Measurements from ENCODE around the gene FBXW4. TPM values are rescaled to one million over a fixed set of nuclear protein-coding genes. Genes with fewer than 3 reads are reported as not detected.

The FBXW4 gene
- total and polyA plus RNA-seq, 2 of the 8 experiments (the other 6 are each of a cell fraction or from before 2014, with no cell fraction given): 29.0 to 32.8 TPM

DNA sequence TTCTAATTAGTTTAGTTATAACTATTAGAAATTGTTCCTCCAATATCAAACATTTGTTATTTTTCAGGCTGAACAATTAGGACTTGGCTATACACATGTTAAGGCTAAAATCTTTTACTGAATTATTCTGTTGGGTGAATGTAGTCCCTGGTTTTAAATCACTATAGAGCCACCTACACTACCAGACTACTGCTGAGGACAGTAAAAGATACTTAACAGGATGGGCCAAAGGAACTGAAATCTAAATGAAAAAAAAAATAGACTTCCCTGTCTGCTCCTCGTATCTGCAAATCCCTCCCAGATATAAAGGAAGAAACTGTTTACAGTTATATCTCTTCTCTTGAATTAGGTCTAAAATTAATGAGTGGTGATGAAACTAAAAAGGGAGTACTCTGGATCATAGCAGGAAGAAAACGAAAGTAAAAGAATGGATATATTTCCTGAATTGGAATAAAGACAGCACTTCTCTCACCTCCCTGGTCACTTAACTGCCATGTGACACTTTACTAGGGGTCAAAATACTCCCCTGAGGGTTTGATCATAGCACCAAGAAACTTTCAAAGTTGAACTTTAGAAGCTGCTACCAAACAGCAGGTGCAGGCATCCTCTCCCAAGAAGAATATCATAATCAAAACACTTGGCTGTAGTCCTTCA, 12.7 kb downstream of the FBXW4 start:
- no peak for FAIRE-seq

More for the DNA sequence above, 12.7 kb downstream of the FBXW4 start:
- no peak overlapping the region for H2BK20ac ChIP-seq (ENCODE audit: low read length)
- no peak for TF ChIP-seq NANOG (IDR thresholded peaks at IDR 0.05; ENCODE audit: insufficient read depth, low read depth, low read length, poor library complexity, severe bottlenecking)
- TF ChIP-seq EZH2 (IDR thresholded peaks at IDR 0.05; ENCODE audit: low read depth, low read length, severe bottlenecking): no peak
- no peak overlapping the region for H4K91ac ChIP-seq (replicated peaks; ENCODE audit: insufficient read length, low read length)
- H2BK12ac ChIP-seq (ENCODE audit: low read depth, low read length): no peak overlapping the region
- H2BK120ac ChIP-seq (replicated peaks; ENCODE audit: low read depth, low read length): no peak overlapping the region
- no peak overlapping the region for H3K4me3 ChIP-seq (ENCODE audit: extremely low read depth in 1 of 4, insufficient read depth in 2 of 4, low read depth in 3 of 4, low read length in 4 of 4)
- H4K5ac ChIP-seq (ENCODE audit: insufficient read length, low read depth, low read length): no peak overlapping the region
- H3K4ac ChIP-seq (replicated peaks; ENCODE audit: insufficient read length, low read depth, low read length): no peak overlapping the region
- no peaks in the 10 kb centered on the region for H3K79me1 ChIP-seq (ENCODE audit: low read depth, low read length)
- H3K23ac ChIP-seq (ENCODE audit: insufficient read length): no peak overlapping the region
- no peaks in the 10 kb centered on the region for H3K36me3 ChIP-seq (ENCODE audit: control insufficient read depth in 2 of 4, insufficient read depth in 4 of 4, low read length in 3 of 4)
- POLR2A ChIA-PET (ENCODE audit: partially characterized antibody): interaction anchor here (0.6 to 1.2 kb wide), 2 partner anchors 11 to 39 kb away, joined by 3 to 4 read pairs; no protein-coding TSS in a partner anchor
- WGBS, 2 experiments (ENCODE audit: extremely low coverage in 1 of 2, insufficient coverage in 1 of 2, insufficient read length in 1 of 2, insufficient replicate concordance in 2 of 2, low coverage in 1 of 2, low lambda C conversion rate in 2 of 2, missing lambda C conversion rate in 1 of 2): 80% methylated on average over 2 of the region's 2 CpGs; no CpG with 5 or more reads in 1 of the 2 experiments
- H2AFZ ChIP-seq (ENCODE audit: low read length): no peak overlapping the region
- H3K56ac ChIP-seq (replicated peaks; ENCODE audit: insufficient read length, low read depth, low read length): no peak overlapping the region
- H3K23me2 ChIP-seq (ENCODE audit: low read depth, low read length): no peaks in the 10 kb centered on the region; the same call in 1 of the 2 replicates
- no peak overlapping the region for H3K18ac ChIP-seq (ENCODE audit: extremely low read depth, low read length)
- H3K79me2 ChIP-seq (ENCODE audit: control insufficient read depth in 1 of 2, insufficient read depth in 2 of 2, low read length in 2 of 2): peaks cover 0 to 4% of the 10 kb centered on the region in 2 experiments; a peak in 2 of 4 replicates
- H3K14ac ChIP-seq (ENCODE audit: insufficient read length): no peak overlapping the region
- H4K8ac ChIP-seq (ENCODE audit: extremely low read depth, insufficient read depth, low read length): no peak overlapping the region
- DNase-seq (ENCODE audit: low read depth in 1 of 2, low spot score in 2 of 2): no peak
- H3K4me1 ChIP-seq (replicated peaks in 1 of 4; ENCODE audit: control insufficient read depth in 3 of 4, insufficient read depth in 4 of 4, low read length in 3 of 4): peaks cover 0 to 5% (median 3%) of the 10 kb centered on the region in 4 experiments; a peak in 4 of 7 replicates
- H2BK15ac ChIP-seq (ENCODE audit: low read length): no peak overlapping the region
- CTCF ChIA-PET (ENCODE audit: partially characterized antibody): interaction anchor here (0.7 to 1.3 kb wide), 2 partner anchors 8 to 663 kb away, joined by 3 read pairs; no protein-coding TSS in a partner anchor
- no peak overlapping the region for H2BK5ac ChIP-seq (ENCODE audit: low read depth, low read length)
- H3K27ac ChIP-seq (ENCODE audit: low read depth, low read length): no peak overlapping the region
- no peak overlapping the region for H3K4me2 ChIP-seq (ENCODE audit: insufficient read depth in 1 of 2, low read depth in 2 of 2, low read length in 2 of 2)
- H2AK5ac ChIP-seq (ENCODE audit: low read depth, low read length): no peak overlapping the region
- no peaks in the 10 kb centered on the region for H3K27me3 ChIP-seq (replicated peaks in 1 of 4; ENCODE audit: control insufficient read depth in 3 of 4, extremely low read depth in 1 of 4, insufficient read depth in 3 of 4, low read length in 3 of 4)
- H3K9me3 ChIP-seq (ENCODE audit: insufficient read depth in 2 of 2, low read depth in 1 of 2, low read length in 1 of 2): peaks cover 0 to 3% of the 10 kb centered on the region in 2 experiments; a peak in 2 of 4 replicates
- H4K20me1 ChIP-seq (replicated peaks in 1 of 2; ENCODE audit: control insufficient read depth in 1 of 2, insufficient read depth in 2 of 2, low read length in 2 of 2): peaks cover 0 to 4% of the 10 kb centered on the region in 2 experiments
- no peak overlapping the region for H3K9ac ChIP-seq (replicated peaks in 1 of 4; ENCODE audit: extremely low read depth in 1 of 4, low read depth in 3 of 4, low read length in 3 of 4)

All from H1 (cell line).